HEK293T (cell line): ENCODE results near the gene DPH6.

ENCODE experiments used
- CTCF ChIA-PET: fragments of 350-600 bp; formaldehyde crosslinking; extraction: SDS; loops from one replicate; lab custom pipeline; 2021; ENCODE audit warnings: antibody characterized with exemption, inconsistent platforms; lab: Yijun Ruan, JAX
- POLR2A ChIA-PET: fragments of 350-600 bp; formaldehyde crosslinking; extraction: SDS; loops from one replicate; lab custom pipeline; 2020; ENCODE audit warnings: antibody characterized with exemption, inconsistent platforms; lab: Yijun Ruan, JAX
- DNase-seq: peaks from one replicate; pipeline ENCODE4 v3.0.0; 2012; ENCODE audit warnings: mixed read lengths; ENCODE audit errors: extremely low spot score
- ARNT ChIP-seq: fragments of 450-650 bp; IDR thresholded peaks from 2 replicates; pipeline ENCODE4 v1.6.1; 2017; ENCODE audit warnings: mild to moderate bottlenecking
- BHLHE40 ChIP-seq: fragments of 450-650 bp; IDR thresholded peaks from 2 replicates; pipeline ENCODE4 v1.6.1; 2016; ENCODE audit warnings: mild to moderate bottlenecking, moderate library complexity, borderline replicate concordance
- CTBP1 ChIP-seq: fragments of 450-650 bp; IDR thresholded peaks from 2 replicates; pipeline ENCODE4 v1.6.1; 2016; ENCODE audit warnings: borderline replicate concordance
- ELF4 ChIP-seq: fragments of 450-650 bp; IDR thresholded peaks from 2 replicates; pipeline ENCODE4 v1.6.1; 2017; ENCODE audit warnings: antibody characterized with exemption
- FOXA1 ChIP-seq: fragments of 450-650 bp; IDR thresholded peaks from 2 replicates; pipeline ENCODE4 v1.6.1; 2016; ENCODE audit warnings: mild to moderate bottlenecking
- FOXK2 ChIP-seq: fragments of 450-650 bp; IDR thresholded peaks from 2 replicates; pipeline ENCODE4 v1.6.1; 2016; ENCODE audit warnings: mild to moderate bottlenecking
- FOXM1 ChIP-seq: fragments of 450-650 bp; IDR thresholded peaks from 2 replicates; pipeline ENCODE4 v1.6.1; 2017; ENCODE audit warnings: mild to moderate bottlenecking, borderline replicate concordance
- HDGF ChIP-seq: fragments of 450-650 bp; IDR thresholded peaks from 2 replicates; pipeline ENCODE4 v1.6.1; 2017; ENCODE audit warnings: antibody characterized with exemption, borderline replicate concordance
- L3MBTL2 ChIP-seq: fragments of 450-650 bp; conservative IDR thresholded peaks from 2 replicates; pipeline ENCODE4 v1.6.1; 2016; ENCODE audit warnings: mild to moderate bottlenecking
- LEF1 ChIP-seq: fragments of 450-650 bp; IDR thresholded peaks from 2 replicates; pipeline ENCODE4 v1.6.1; 2017; ENCODE audit warnings: mild to moderate bottlenecking, borderline replicate concordance
- NFRKB ChIP-seq: fragments of 450-650 bp; IDR thresholded peaks from 2 replicates; pipeline ENCODE4 v1.6.1; 2016; ENCODE audit warnings: mild to moderate bottlenecking, moderate library complexity
- PKNOX1 ChIP-seq: fragments of 450-650 bp; IDR thresholded peaks from 2 replicates; pipeline ENCODE4 v1.6.1; 2016
- SP1 ChIP-seq: fragments of 450-650 bp; IDR thresholded peaks from 2 replicates; pipeline ENCODE4 v1.6.1; 2017
- SUZ12 ChIP-seq: fragments of 450-650 bp; IDR thresholded peaks from 2 replicates; pipeline ENCODE4 v1.6.1; 2016; ENCODE audit warnings: mild to moderate bottlenecking
- TARDBP ChIP-seq: fragments of 450-650 bp; IDR thresholded peaks from 2 replicates; pipeline ENCODE4 v1.6.1; 2016
- ZNF384 ChIP-seq: fragments of 450-650 bp; IDR thresholded peaks from 2 replicates; pipeline ENCODE4 v1.6.1; 2016

DPH6 gene

GRCh38 chr15:35566991-35567390, 21.0 kb upstream of the DPH6 start:
- POLR2A ChIA-PET = no interaction called here
- DNase-seq = no peak
- TF ChIP-seq L3MBTL2 (no peak), BHLHE40 (no peak), SUZ12 (no peak), ELF4 (no peak), ARNT (no peak), NFRKB (no peak)
- CTCF ChIA-PET = no interaction called here

DNA sequence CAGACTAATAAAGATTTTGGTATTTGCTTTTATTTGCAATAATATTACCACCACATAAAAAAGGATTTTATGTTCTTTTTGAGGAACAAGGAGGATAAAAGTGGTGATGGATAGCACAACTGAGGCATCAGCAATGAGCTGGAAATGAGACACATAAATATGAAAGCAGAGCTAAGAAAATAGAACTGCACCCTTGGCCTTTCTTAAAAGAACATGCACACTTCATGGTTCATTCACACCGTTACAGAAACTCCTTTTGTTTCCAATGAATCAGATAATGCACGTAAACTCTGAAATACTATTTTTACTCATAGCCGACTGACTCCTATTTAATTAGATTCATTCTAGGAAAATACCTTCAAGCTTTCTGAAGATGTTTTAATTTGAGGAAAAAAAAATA, 19.9 kb upstream of the DPH6 start:
- no peak for DNase-seq
- TF ChIP-seq SUZ12 = no peak
- TF ChIP-seq HDGF = no peak
- TF ChIP-seq TARDBP = no peak
- no peak for TF ChIP-seq ELF4
- TF ChIP-seq CTBP1 = no peak
- TF ChIP-seq BHLHE40 = no peak
- no peak for TF ChIP-seq ARNT
- no peak for TF ChIP-seq LEF1
- TF ChIP-seq SP1 = no peak
- no peak for TF ChIP-seq PKNOX1
- no peak for TF ChIP-seq NFRKB
- no peak for TF ChIP-seq L3MBTL2
- TF ChIP-seq FOXM1 = no peak
- no peak for TF ChIP-seq FOXA1
- POLR2A ChIA-PET = no interaction called here
- CTCF ChIA-PET = no interaction called here

DNA sequence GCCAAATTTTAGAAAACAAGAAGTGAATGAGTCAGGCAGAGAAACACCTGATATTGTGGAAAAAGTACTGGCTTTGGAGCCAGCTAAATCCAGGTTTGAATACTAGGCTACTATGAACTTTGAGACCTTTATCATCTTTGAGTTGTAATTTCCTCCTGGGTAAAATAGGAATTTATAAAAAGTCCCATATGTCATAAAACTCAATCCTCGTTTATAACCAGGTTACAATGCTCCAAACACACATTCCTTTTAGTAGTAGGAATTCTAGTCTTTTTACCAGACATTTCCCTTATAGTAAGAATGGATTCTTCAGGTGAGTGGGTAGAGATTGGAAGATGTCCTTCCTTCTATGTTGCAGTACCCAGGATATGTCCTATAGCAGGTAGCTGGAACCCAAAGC, 16.7 kb upstream of the DPH6 start:
- ChIA-PET CTCF (no interaction called here), POLR2A (no interaction called here)
- TF ChIP-seq ZNF384 (no peak), SP1 (no peak), CTBP1 (no peak), FOXK2 (no peak)
- no peak for DNase-seq

GRCh38 chr15:35561308-35561707, 15.3 kb upstream of the DPH6 start:
- CTCF ChIA-PET = no interaction called here
- POLR2A ChIA-PET = no interaction called here
- TF ChIP-seq FOXA1 (no peak), SP1 (no peak), FOXM1 (no peak), ELF4 (no peak), L3MBTL2 (no peak), PKNOX1 (no peak), SUZ12 (no peak), TARDBP (no peak), CTBP1 (no peak), LEF1 (no peak), HDGF (no peak), NFRKB (no peak), BHLHE40 (no peak), FOXK2 (no peak), ZNF384 (no peak), ARNT (no peak)
- no peak for DNase-seq

GRCh38 chr15:35560870-35561269, 14.9 kb upstream of the DPH6 start:
- CTCF ChIA-PET = no interaction called here
- no peak for DNase-seq
- TF ChIP-seq HDGF (no peak), ELF4 (no peak), SP1 (no peak), TARDBP (no peak), L3MBTL2 (no peak), LEF1 (no peak), FOXM1 (no peak)
- POLR2A ChIA-PET = no interaction called here

- ChIA-PET POLR2A (no interaction called here), CTCF (no interaction called here)
- no peak for DNase-seq
- TF ChIP-seq SP1 = no peak
- TF ChIP-seq TARDBP = no peak
- no peak for TF ChIP-seq BHLHE40
- TF ChIP-seq HDGF = no peak
- TF ChIP-seq PKNOX1 = no peak
- TF ChIP-seq CTBP1 = no peak
- TF ChIP-seq ELF4 = no peak
- no peak for TF ChIP-seq FOXA1
- no peak for TF ChIP-seq LEF1
- TF ChIP-seq ZNF384 = no peak
- no peak for TF ChIP-seq ARNT
- no peak for TF ChIP-seq FOXM1
- TF ChIP-seq FOXK2 = no peak
- no peak for TF ChIP-seq NFRKB
- TF ChIP-seq L3MBTL2 = no peak
Measured at GRCh38 chr15:35560258-35560657, 14.3 kb upstream of the DPH6 start.

DNA sequence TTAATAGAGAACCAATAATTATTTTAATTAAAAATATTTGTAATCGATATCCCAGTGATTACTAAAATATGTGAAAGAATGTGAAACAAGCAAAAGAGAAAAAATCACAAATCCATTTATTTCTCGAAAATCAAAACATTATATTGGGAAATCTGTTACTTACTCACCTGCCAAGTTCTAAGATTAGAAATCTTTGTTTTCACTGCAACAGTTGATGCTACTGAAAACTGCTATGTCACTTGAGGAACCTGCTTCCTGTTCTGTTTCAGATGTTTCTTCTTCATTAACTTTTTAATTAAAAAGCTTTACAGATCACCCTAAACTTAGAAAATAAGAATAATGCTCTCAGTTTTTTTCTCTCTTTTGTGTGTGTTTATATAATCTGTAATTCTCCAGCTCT, 13.7 kb upstream of the DPH6 start:
- POLR2A ChIA-PET = no interaction called here
- no peak for TF ChIP-seq SP1
- TF ChIP-seq NFRKB = no peak
- TF ChIP-seq SUZ12 = no peak
- no peak for TF ChIP-seq ARNT
- TF ChIP-seq BHLHE40 = no peak
- TF ChIP-seq LEF1 = no peak
- no peak for TF ChIP-seq HDGF
- no peak for TF ChIP-seq FOXA1
- TF ChIP-seq ELF4 = no peak
- TF ChIP-seq FOXK2 = no peak
- no peak for TF ChIP-seq ZNF384
- no peak for TF ChIP-seq L3MBTL2
- TF ChIP-seq FOXM1 = no peak
- no peak for TF ChIP-seq CTBP1
- no peak for TF ChIP-seq PKNOX1
- no peak for TF ChIP-seq TARDBP
- no peak for DNase-seq
- CTCF ChIA-PET = no interaction called here
